OCI-LY7 (cell line): ENCODE measurements around the gene ARGLU1.

Experiments used
- CTCF ChIP-seq: fragments of 200-600 bp; sonication (generic); conservative IDR thresholded peaks from 2 replicates; pipeline ENCODE4 v1.5.1; 2014; ENCODE audit warnings: mild to moderate bottlenecking, antibody characterized with exemption, low read length, moderate library complexity, mixed read lengths
- EZH2phosphoT487 ChIP-seq: fragments of 200-600 bp; sonication (generic); IDR thresholded peaks from 2 replicates; pipeline ENCODE4 v1.6.1; 2018; ENCODE audit warnings: low read depth, borderline replicate concordance, mild to moderate bottlenecking, mixed run types, antibody characterized with exemption, low read length, moderate library complexity, mixed read lengths

GRCh38 chr13:106533943-106534638 lies 33.8 kb downstream of the ARGLU1 start:
- no peak for TF ChIP-seq CTCF
- no peak for TF ChIP-seq EZH2phosphoT487
